ENCODE measurements around the gene GLS2. TPM values are rescaled to one million over a fixed set of nuclear protein-coding genes. Genes with fewer than 3 reads are reported as not detected.
"Not testable (repeated sequence)": the region's sequence is repeated elsewhere in the genome, so short reads cannot be mapped to it uniquely, and the experiment has no call there.

The GLS2 gene
- total and polyA plus RNA-seq, 2 donors from 2014 or later: 2.5 to 5.6 TPM

GRCh38 chr12:56493409-56494105, 5.6 kb upstream of the GLS2 start:
- H3K4me1 ChIP-seq (ENCODE audit: control insufficient read depth in 2 of 3, insufficient read depth in 2 of 3, low read depth in 1 of 3, low read length in 3 of 3); H3K9me3 ChIP-seq (ENCODE audit: control insufficient read depth in 2 of 3, insufficient read depth in 1 of 3, low read length in 3 of 3); H3K36me3 ChIP-seq (ENCODE audit: control insufficient read depth in 2 of 3, insufficient read depth in 3 of 3, low read length in 3 of 3); H3K27me3 ChIP-seq (ENCODE audit: control insufficient read depth, insufficient read depth, low read length); FAIRE-seq; H3K27ac ChIP-seq (ENCODE audit: low read depth in 2 of 2, low read length in 2 of 2); intact Hi-C loops (cut with DNase I); H3K4me3 ChIP-seq (ENCODE audit: low read length in 3 of 3); H3K9ac ChIP-seq (ENCODE audit: low read length in 3 of 3): not testable (repeated sequence)
- peak in 1 of 5 donors; percentile 59 for DNase-seq

GRCh38 chr12:56490360-56490759, 2.4 kb upstream of the GLS2 start:
- Histone ChIP-seq H3K9me3 (ENCODE audit: control insufficient read depth in 2 of 3, insufficient read depth in 1 of 3, low read length in 3 of 3) (no peaks in the 10 kb centered on the region), H3K4me1 (ENCODE audit: control insufficient read depth in 2 of 3, insufficient read depth in 2 of 3, low read depth in 1 of 3, low read length in 3 of 3) (peaks cover 0 to 10% (median 4%) of the 10 kb centered on the region in 3 donors), H3K27me3 (ENCODE audit: control insufficient read depth, insufficient read depth, low read length) (peaks cover 2% of the 10 kb centered on the region), H3K4me3 (ENCODE audit: low read length in 3 of 3) (no peak overlapping the region), H3K27ac (ENCODE audit: low read depth in 2 of 2, low read length in 2 of 2) (no peak overlapping the region), H3K9ac (ENCODE audit: low read length in 3 of 3) (no peak overlapping the region), H3K36me3 (ENCODE audit: control insufficient read depth in 2 of 3, insufficient read depth in 3 of 3, low read length in 3 of 3) (no peaks in the 10 kb centered on the region)
- no peak for FAIRE-seq
- DNase-seq: no peak
- no peak for TF ChIP-seq CTCF (IDR thresholded peaks at IDR 0.05; ENCODE audit: borderline replicate concordance, extremely low read depth, insufficient read depth)
- intact Hi-C loops (cut with DNase I): no loop called here

GRCh38 chr12:56487448-56488040, 417 bp downstream of the GLS2 start:
- peak overlapping the region; percentile 26 to 55 (median 26) for H3K9ac ChIP-seq (ENCODE audit: low read length in 3 of 3)
- peaks cover 0 to 10% (median 4%) of the 10 kb centered on the region in 3 donors for H3K4me1 ChIP-seq (ENCODE audit: control insufficient read depth in 2 of 3, insufficient read depth in 2 of 3, low read depth in 1 of 3, low read length in 3 of 3)
- H3K9me3 ChIP-seq (ENCODE audit: control insufficient read depth in 2 of 3, insufficient read depth in 1 of 3, low read length in 3 of 3): no peaks in the 10 kb centered on the region
- DNase-seq (peak in 4 of 5 donors; percentile 51 to 77 (median 58)), FAIRE-seq (no peak)
- H3K36me3 ChIP-seq (ENCODE audit: control insufficient read depth in 2 of 3, insufficient read depth in 3 of 3, low read length in 3 of 3): no peaks in the 10 kb centered on the region
- intact Hi-C loops (cut with DNase I): no loop called here
- TF ChIP-seq CTCF (IDR thresholded peaks at IDR 0.05; ENCODE audit: borderline replicate concordance, extremely low read depth, insufficient read depth): no peak
- H3K27ac ChIP-seq (ENCODE audit: low read depth in 2 of 2, low read length in 2 of 2): no peak overlapping the region
- H3K27me3 ChIP-seq (ENCODE audit: control insufficient read depth, insufficient read depth, low read length): peaks cover 2% of the 10 kb centered on the region
- peak overlapping the region; percentile 39 to 80 (median 65) for H3K4me3 ChIP-seq (ENCODE audit: low read length in 3 of 3)

- Histone ChIP-seq H3K9me3 (ENCODE audit: control insufficient read depth in 2 of 3, insufficient read depth in 1 of 3, low read length in 3 of 3) (no peaks in the 10 kb centered on the region), H3K4me3 (ENCODE audit: low read length in 3 of 3) (peak overlapping the region in 1 of 3 donors; percentile 80), H3K27ac (ENCODE audit: low read depth in 2 of 2, low read length in 2 of 2) (no peak overlapping the region), H3K27me3 (ENCODE audit: control insufficient read depth, insufficient read depth, low read length) (peaks cover 2% of the 10 kb centered on the region), H3K9ac (ENCODE audit: low read length in 3 of 3) (no peak overlapping the region), H3K4me1 (ENCODE audit: control insufficient read depth in 2 of 3, insufficient read depth in 2 of 3, low read depth in 1 of 3, low read length in 3 of 3) (peaks cover 0 to 10% (median 4%) of the 10 kb centered on the region in 3 donors), H3K36me3 (ENCODE audit: control insufficient read depth in 2 of 3, insufficient read depth in 3 of 3, low read length in 3 of 3) (no peaks in the 10 kb centered on the region)
- TF ChIP-seq CTCF (IDR thresholded peaks at IDR 0.05; ENCODE audit: borderline replicate concordance, extremely low read depth, insufficient read depth): no peak
- FAIRE-seq (no peak), DNase-seq (no peak)
- intact Hi-C loops (cut with DNase I): no loop called here
Observed at GRCh38 chr12:56486694-56487093, 1.3 kb downstream of the GLS2 start.

All from kidney (tissue), 14 donors.